Ishikawa (cell line): ENCODE results near the gene ARMH3.

Experiments used
- CEBPB ChIP-seq: IDR thresholded peaks from 2 replicates; pipeline ENCODE4 v1.6.1; 2012
- CREB1 ChIP-seq: IDR thresholded peaks from 2 replicates; pipeline ENCODE4 v1.6.1; 2012; ENCODE audit warnings: low read depth
- EGR1 ChIP-seq: IDR thresholded peaks from 2 replicates; pipeline ENCODE4 v1.6.1; 2012
- EP300 ChIP-seq: IDR thresholded peaks from 2 replicates; pipeline ENCODE4 v1.6.1; 2012; ENCODE audit warnings: borderline replicate concordance
- FOXM1 ChIP-seq: IDR thresholded peaks from 2 replicates; pipeline ENCODE4 v1.6.1; 2012; ENCODE audit warnings: low read depth, borderline replicate concordance
- MAX ChIP-seq: IDR thresholded peaks from 2 replicates; pipeline ENCODE4 v1.6.1; 2012
- NFIC ChIP-seq: IDR thresholded peaks from 2 replicates; pipeline ENCODE4 v1.6.1; 2012
- RAD21 ChIP-seq: IDR thresholded peaks from 2 replicates; pipeline ENCODE4 v1.6.1; 2012; ENCODE audit warnings: low read depth
- REST ChIP-seq: IDR thresholded peaks from 2 replicates; pipeline ENCODE4 v1.6.1; 2012; ENCODE audit warnings: low read depth, mild to moderate bottlenecking
- TAF1 ChIP-seq: IDR thresholded peaks from 2 replicates; pipeline ENCODE4 v1.6.1; 2012; ENCODE audit warnings: low read depth, mild to moderate bottlenecking
- TCF12 ChIP-seq: IDR thresholded peaks from 2 replicates; pipeline ENCODE4 v1.6.1; 2012; ENCODE audit warnings: low read depth
- TEAD4 ChIP-seq: IDR thresholded peaks from 2 replicates; pipeline ENCODE4 v1.6.1; 2012
- USF1 ChIP-seq: IDR thresholded peaks from 2 replicates; pipeline ENCODE4 v1.6.1; 2012
- YY1 ChIP-seq: IDR thresholded peaks from 2 replicates; pipeline ENCODE4 v1.6.1; 2012; ENCODE audit warnings: low read depth
- ZBTB7A ChIP-seq: IDR thresholded peaks from 2 replicates; pipeline ENCODE4 v1.6.1; 2012; ENCODE audit warnings: low read depth

ARMH3 gene

GRCh38 chr10:101901340-101901739 is 154.6 kb downstream of the ARMH3 start:
- TF ChIP-seq FOXM1: no peak
- no peak for TF ChIP-seq NFIC
- no peak for TF ChIP-seq TCF12
- TF ChIP-seq TAF1: no peak
- no peak for TF ChIP-seq CEBPB
- no peak for TF ChIP-seq CREB1
- no peak for TF ChIP-seq TEAD4
- no peak for TF ChIP-seq YY1

GRCh38 chr10:101897633-101898032 is 158.3 kb downstream of the ARMH3 start:
- TF ChIP-seq YY1: no peak
- no peak for TF ChIP-seq RAD21
- TF ChIP-seq NFIC: peak; percentile 29; the same call in 1 of the 2 replicates
- TF ChIP-seq CREB1: no peak
- TF ChIP-seq CEBPB: no peak
- TF ChIP-seq TAF1: no peak
- TF ChIP-seq MAX: no peak
- no peak for TF ChIP-seq ZBTB7A

GRCh38 chr10:101896225-101896877 is 159.6 kb downstream of the ARMH3 start:
- no peak for TF ChIP-seq NFIC
- TF ChIP-seq ZBTB7A: no peak
- no peak for TF ChIP-seq TAF1
- TF ChIP-seq TEAD4: no peak
- no peak for TF ChIP-seq RAD21
- no peak for TF ChIP-seq CEBPB
- TF ChIP-seq USF1: no peak
- TF ChIP-seq CREB1: no peak
- no peak for TF ChIP-seq TCF12
- no peak for TF ChIP-seq FOXM1
- no peak for TF ChIP-seq MAX
- no peak for TF ChIP-seq REST
- no peak for TF ChIP-seq EGR1
- no peak for TF ChIP-seq YY1
- no peak for TF ChIP-seq EP300

- no peak for TF ChIP-seq CEBPB
Measured at GRCh38 chr10:101895781-101896180, 160.2 kb downstream of the ARMH3 start.

GRCh38 chr10:101894742-101895141 is 161.2 kb downstream of the ARMH3 start:
- no peak for TF ChIP-seq MAX
- 0 out of 2 replicates have a peak, but pooled peaks have one; percentile 1 for TF ChIP-seq USF1

GRCh38 chr10:101894266-101894665 is 161.7 kb downstream of the ARMH3 start:
- TF ChIP-seq CEBPB: no peak
- TF ChIP-seq EGR1: no peak
- TF ChIP-seq TAF1: no peak
- TF ChIP-seq TEAD4: no peak
- no peak for TF ChIP-seq REST
- no peak for TF ChIP-seq USF1
- no peak for TF ChIP-seq YY1
- TF ChIP-seq RAD21: no peak
- TF ChIP-seq ZBTB7A: no peak
- TF ChIP-seq TCF12: no peak
- TF ChIP-seq MAX: no peak
- TF ChIP-seq NFIC: no peak
- TF ChIP-seq EP300: no peak
- TF ChIP-seq FOXM1: no peak
- no peak for TF ChIP-seq CREB1
